ENCODE measurements around the gene MRPL23.

Gene MRPL23

GRCh38 chr11:1989953-1990352 lies 42.8 kb downstream of the MRPL23 start:
- H3K27me3 ChIP-seq (ENCODE audit: low read length): no peaks in the 10 kb centered on the region
- no peak overlapping the region for H3K27ac ChIP-seq (ENCODE audit: low read depth, low read length)
- no peak overlapping the region for H3K4me2 ChIP-seq (ENCODE audit: low read depth, low read length, poor library complexity, severe bottlenecking)
- H3K9me3 ChIP-seq (ENCODE audit: insufficient read depth, low read length): no peaks in the 10 kb centered on the region
- no peaks in the 10 kb centered on the region for H3K36me3 ChIP-seq (ENCODE audit: low read length)
- H3K79me2 ChIP-seq (ENCODE audit: insufficient read depth, low read length): no peaks in the 10 kb centered on the region
- H3F3A ChIP-seq (ENCODE audit: insufficient read depth): no peaks in the 10 kb centered on the region
- no peak overlapping the region for H3K4me3 ChIP-seq (ENCODE audit: insufficient read depth, low read length, poor library complexity, severe bottlenecking)
- H3K9ac ChIP-seq (ENCODE audit: low read length): no peak overlapping the region
- no peaks in the 10 kb centered on the region for H3K9me2 ChIP-seq (replicated peaks; ENCODE audit: insufficient read depth, low read length)
- H2AFZ ChIP-seq (ENCODE audit: low read depth, low read length, severe bottlenecking): no peak overlapping the region
- no peak for TF ChIP-seq EZH2phosphoT487 (conservative IDR thresholded peaks at IDR 0.05; ENCODE audit: low read length)
- TF ChIP-seq CTCF (IDR thresholded peaks at IDR 0.05; ENCODE audit: insufficient read depth, low read length, poor library complexity, severe bottlenecking): no peak
- no peaks in the 10 kb centered on the region for H4K20me1 ChIP-seq (ENCODE audit: low read depth, low read length)

GRCh38 chr11:1990872-1991578 lies 43.9 kb downstream of the MRPL23 start:
- H3K79me2 ChIP-seq (ENCODE audit: insufficient read depth, low read length): no peaks in the 10 kb centered on the region
- no peak overlapping the region for H3K9ac ChIP-seq (ENCODE audit: low read length)
- no peak overlapping the region for H2AFZ ChIP-seq (ENCODE audit: low read depth, low read length, severe bottlenecking)
- no peak overlapping the region for H3K27ac ChIP-seq (ENCODE audit: low read depth, low read length)
- TF ChIP-seq CTCF (IDR thresholded peaks at IDR 0.05; ENCODE audit: insufficient read depth, low read length, poor library complexity, severe bottlenecking): no peak
- TF ChIP-seq EZH2phosphoT487 (conservative IDR thresholded peaks at IDR 0.05; ENCODE audit: low read length): no peak
- H3K4me2 ChIP-seq (ENCODE audit: low read depth, low read length, poor library complexity, severe bottlenecking): no peak overlapping the region
- no peaks in the 10 kb centered on the region for H3F3A ChIP-seq (ENCODE audit: insufficient read depth)
- H3K9me3 ChIP-seq (ENCODE audit: insufficient read depth, low read length): no peaks in the 10 kb centered on the region
- H3K9me2 ChIP-seq (replicated peaks; ENCODE audit: insufficient read depth, low read length): no peaks in the 10 kb centered on the region
- no peaks in the 10 kb centered on the region for H4K20me1 ChIP-seq (ENCODE audit: low read depth, low read length)
- no peaks in the 10 kb centered on the region for H3K27me3 ChIP-seq (ENCODE audit: low read length)
- no peak overlapping the region for H3K4me3 ChIP-seq (ENCODE audit: insufficient read depth, low read length, poor library complexity, severe bottlenecking)
- no peaks in the 10 kb centered on the region for H3K36me3 ChIP-seq (ENCODE audit: low read length)

- Histone ChIP-seq H3K27me3 (ENCODE audit: low read length) (no peaks in the 10 kb centered on the region), H3K36me3 (ENCODE audit: low read length) (no peaks in the 10 kb centered on the region), H3K79me2 (ENCODE audit: insufficient read depth, low read length) (no peaks in the 10 kb centered on the region), H2AFZ (ENCODE audit: low read depth, low read length, severe bottlenecking) (no peak overlapping the region), H3K9me3 (ENCODE audit: insufficient read depth, low read length) (no peaks in the 10 kb centered on the region), H3K4me2 (ENCODE audit: low read depth, low read length, poor library complexity, severe bottlenecking) (no peak overlapping the region), H3K4me3 (ENCODE audit: insufficient read depth, low read length, poor library complexity, severe bottlenecking) (no peak overlapping the region), H3K27ac (ENCODE audit: low read depth, low read length) (no peak overlapping the region), H3K9ac (ENCODE audit: low read length) (no peak overlapping the region), H3F3A (ENCODE audit: insufficient read depth) (no peaks in the 10 kb centered on the region), H4K20me1 (ENCODE audit: low read depth, low read length) (no peaks in the 10 kb centered on the region), H3K9me2 (replicated peaks; ENCODE audit: insufficient read depth, low read length) (no peaks in the 10 kb centered on the region)
- TF ChIP-seq EZH2phosphoT487 (conservative IDR thresholded peaks at IDR 0.05; ENCODE audit: low read length) (no peak), CTCF (IDR thresholded peaks at IDR 0.05; ENCODE audit: insufficient read depth, low read length, poor library complexity, severe bottlenecking) (no peak)
Observed at GRCh38 chr11:1992111-1992510, 45.0 kb downstream of the MRPL23 start.

Data from SU-DHL-6 (cell line).